Endothelial cell of umbilical vein (primary cell): ENCODE results near the gene SMAD3. TPM values are rescaled to one million over a fixed set of nuclear protein-coding genes. Genes with fewer than 3 reads are reported as not detected.

Experiments
- BruUV-seq: library from RNA; stranded (reverse); fragments of 400-500 nt; replicated peaks from 2 replicates; lab custom pipeline; 2021; lab: Mats Ljungman, UMichigan
- CTCF ChIA-PET: fragments of 300-600, 350-600 bp; sonication (Branson Sonifier 250); formaldehyde crosslinking; loops from one replicate; lab custom pipeline; 2021; ENCODE audit warnings: antibody characterized with exemption, inconsistent platforms; lab: Charles Lee
- POLR2A ChIA-PET: fragments of 300-600, 350-600 bp; sonication (Branson Sonifier 250); formaldehyde crosslinking; loops from one replicate; lab custom pipeline; 2021; ENCODE audit warnings: antibody characterized with exemption, inconsistent platforms; lab: Charles Lee
- DNase-seq: peaks from one replicate; pipeline ENCODE4 v3.0.0-alpha.2; 2011; ENCODE audit warnings: low read depth, low spot score
- FAIRE-seq: peaks from 2 replicates; lab custom pipeline; 2011; peaks lifted over from hg19 to GRCh38; lab: Jason Lieb, UNC
- H2AFZ ChIP-seq: 2 replicates; pipeline ENCODE4 v1.6.0; 2012; ENCODE audit warnings: low read depth, low read length, control low read depth, inconsistent platforms
- H3K27ac ChIP-seq: 2 replicates; pipeline ENCODE4 v1.5.1; 2011; ENCODE audit warnings: low read depth, mild to moderate bottlenecking, control low read depth, low read length, moderate library complexity; ENCODE audit not compliant: insufficient read depth
- H3K27me3 ChIP-seq, 2 experiments: 2 replicates each; pipeline versions ENCODE4 v1.6.0 to v1.6.1; 2011; ENCODE audit warnings: low read length in 2 of 2, mixed read lengths in 1 of 2; ENCODE audit not compliant: control insufficient read depth in 2 of 2, insufficient read depth in 2 of 2
- H3K36me3 ChIP-seq, 2 experiments: 2 replicates in 1 of 2; 3 replicates in 1 of 2; pipeline ENCODE4 v1.5.1; 2011; ENCODE audit warnings: low read length in 2 of 2, mild to moderate bottlenecking in 1 of 2, moderate library complexity in 1 of 2; ENCODE audit not compliant: control insufficient read depth in 2 of 2, insufficient read depth in 2 of 2; ENCODE audit errors: extremely low read depth in 1 of 2
- H3K4me1 ChIP-seq: 3 replicates; pipeline ENCODE4 v1.5.1; 2011; ENCODE audit warnings: mild to moderate bottlenecking, low read length; ENCODE audit not compliant: control insufficient read depth, insufficient read depth; ENCODE audit errors: extremely low read depth
- H3K4me2 ChIP-seq: 2 replicates; pipeline ENCODE4 v1.6.1; 2011; ENCODE audit warnings: low read length, control low read depth, mixed read lengths; ENCODE audit not compliant: insufficient read depth
- H3K4me3 ChIP-seq, 3 experiments: fragments of 200-600 bp in 1 of 3; sonication (generic), shearing (Covaris generic) in 1 of 3; replicated peaks in 1 of 3; 2 replicates each; pipeline ENCODE4 v1.5.1; 2011 to 2016; ENCODE audit warnings: control low read depth in 3 of 3, low read length in 3 of 3, mild to moderate bottlenecking in 2 of 3, inconsistent platforms in 1 of 3, low read depth in 1 of 3, moderate library complexity in 1 of 3; ENCODE audit not compliant: insufficient read depth in 1 of 3
- H3K79me2 ChIP-seq: 2 replicates; pipeline ENCODE4 v1.6.0; 2012; ENCODE audit warnings: low read length, inconsistent platforms; ENCODE audit not compliant: control insufficient read depth, insufficient read depth
- H3K9ac ChIP-seq: replicated peaks from 2 replicates; pipeline ENCODE3; 2011; ENCODE audit warnings: low read length, control low read depth; ENCODE audit not compliant: insufficient read depth; ENCODE audit errors: extremely low read depth
- H3K9me1 ChIP-seq: replicated peaks from 3 replicates; pipeline ENCODE4 v1.6.0; 2011; ENCODE audit warnings: mild to moderate bottlenecking, low read length; ENCODE audit not compliant: control insufficient read depth, insufficient read depth; ENCODE audit errors: extremely low read depth
- H3K9me3 ChIP-seq: replicated peaks from 2 replicates; pipeline ENCODE4 v1.5.1; 2012; ENCODE audit warnings: low read length, inconsistent platforms; ENCODE audit not compliant: control insufficient read depth, insufficient read depth
- H4K20me1 ChIP-seq: replicated peaks from 2 replicates; pipeline ENCODE3; 2011; ENCODE audit warnings: mild to moderate bottlenecking, low read length; ENCODE audit not compliant: control insufficient read depth, insufficient read depth; ENCODE audit errors: extremely low read depth
- EZH2 ChIP-seq: IDR thresholded peaks from 2 replicates; pipeline ENCODE4 v1.6.1; 2012; ENCODE audit warnings: borderline replicate concordance, low read depth, mild to moderate bottlenecking, moderate library complexity, low read length, inconsistent platforms; ENCODE audit not compliant: severe bottlenecking
- FOS ChIP-seq: IDR thresholded peaks from 2 replicates; pipeline ENCODE4 v1.6.1; 2011; ENCODE audit warnings: mild to moderate bottlenecking, low read length, moderate library complexity, borderline replicate concordance; ENCODE audit not compliant: insufficient read depth
- GATA2 ChIP-seq: IDR thresholded peaks from 2 replicates; pipeline ENCODE4 v1.7.0; 2011; ENCODE audit warnings: low read depth, mild to moderate bottlenecking, moderate library complexity, mixed read lengths, low read length; ENCODE audit not compliant: insufficient read length, insufficient read depth
- JUN ChIP-seq: IDR thresholded peaks from 2 replicates; pipeline ENCODE4 v1.6.1; 2011; ENCODE audit warnings: borderline replicate concordance, low read depth; ENCODE audit not compliant: insufficient read length, insufficient read depth
- MYC ChIP-seq: IDR thresholded peaks from one replicate; pipeline ENCODE4 v1.6.1; 2011; ENCODE audit warnings: mild to moderate bottlenecking, low read depth, low read length
- POLR2A ChIP-seq: IDR thresholded peaks from 2 replicates; pipeline ENCODE4 v1.6.1; 2012; ENCODE audit warnings: low read depth, mild to moderate bottlenecking, control low read depth, low read length
- POLR2AphosphoS5 ChIP-seq: IDR thresholded peaks from 2 replicates; pipeline ENCODE4 v1.6.1; 2012; ENCODE audit warnings: low read depth, mild to moderate bottlenecking, control low read depth, low read length, moderate library complexity; ENCODE audit not compliant: insufficient read depth
- dilution Hi-C: fragments of 300-500 bp; cut with MboI; formaldehyde crosslinking; loops from one replicate; pipeline ENCODE4 v1.15.0; 2019; ENCODE audit warnings: low sequenced_read_pairs; ENCODE audit not compliant: extremely low pct_ligation_motif_present
- intact Hi-C: fragments of 100-400 bp; cut with micrococcal nuclease; formaldehyde crosslinking; loops from one replicate; pipeline ENCODE4 v1.10.0; 2022
- polyA plus RNA-seq, 4 experiments: library from polyadenylated mRNA; depleted of rRNA in 3 of 4; stranded (reverse) in 3 of 4; unstranded in 1 of 4; fragments of >200 nt; gene quantifications; 2 replicates each; pipeline versions ENCODE4 v1.2.1 to v1.2.3, GENCODE V29; 2011 to 2012; ENCODE audit warnings: missing spikeins in 1 of 4
- total RNA-seq: library from RNA; stranded (reverse); gene quantifications from 2 replicates; pipeline ENCODE4 v1.2.3, GENCODE V29; 2021
- TF ChIP-seq, protein P1 (sequence below), 2 donors: IDR thresholded peaks; 1 replicate in 1 of 2; 2 replicates in 1 of 2; pipeline ENCODE4 v1.5.1; 2011; ENCODE audit warnings: low read length in 2 of 2, mild to moderate bottlenecking in 2 of 2, moderate library complexity in 2 of 2, control low read depth in 1 of 2, inconsistent platforms in 1 of 2, low read depth in 1 of 2; ENCODE audit not compliant: insufficient read depth in 1 of 2; ENCODE audit errors: extremely low read depth in 1 of 2
- TF ChIP-seq, protein P2 (sequence below): IDR thresholded peaks from 2 replicates; pipeline ENCODE4 v1.6.1; 2011; ENCODE audit not compliant: insufficient read depth, insufficient read length

Gene SMAD3
- total and polyA plus RNA-seq, 2 donors (not counting 3 experiments of a cell fraction or from before 2014, with no cell fraction given) = 56.4 to 88.2 TPM

DNA sequence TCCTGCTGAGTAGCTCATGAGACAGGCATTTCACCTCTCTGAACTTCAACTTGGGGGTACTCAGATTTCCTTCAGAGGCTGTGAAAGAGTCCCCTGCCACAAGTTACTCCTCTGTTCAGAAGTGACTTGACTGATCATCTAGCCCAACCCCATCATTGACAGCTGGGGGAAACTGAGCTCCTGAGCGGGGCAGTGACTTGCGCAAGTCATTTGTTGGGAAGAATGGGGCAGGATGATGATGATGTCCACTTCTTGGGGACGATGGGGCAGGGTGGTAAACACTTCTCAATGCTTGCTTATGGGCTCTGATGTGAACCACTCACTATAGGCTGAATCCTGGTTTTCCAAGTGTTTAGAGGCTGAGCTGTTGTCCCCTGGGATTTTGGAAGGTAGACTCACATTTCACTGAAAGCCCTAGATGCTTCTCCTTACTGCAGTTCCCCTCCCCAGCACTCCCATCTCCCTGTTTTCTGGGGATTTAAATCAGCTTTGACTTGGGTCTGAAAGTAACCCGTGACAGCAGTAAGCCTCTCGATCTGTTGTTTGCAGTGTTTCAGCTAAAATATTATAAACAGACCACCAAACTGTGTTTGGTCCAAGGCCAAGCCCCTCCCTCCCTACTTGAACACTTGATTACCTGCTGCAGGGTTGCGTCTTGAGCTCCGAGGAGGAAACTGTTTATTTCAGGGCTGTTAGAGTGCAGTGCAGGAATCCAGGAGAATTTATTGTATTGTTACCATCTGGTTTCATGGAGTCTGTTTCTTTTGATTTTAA, 25.1 kb downstream of the SMAD3 start:
- no peaks in the 10 kb centered on the region for H3K9me3 ChIP-seq
- FAIRE-seq = peak; percentile 55
- TF ChIP-seq POLR2A (peak; percentile 12), GATA2 (no peak)
- intact Hi-C loops = loop anchor here (1.0 kb wide), 5 partner anchors 14 to 60 kb away; partner anchors contain the start of gene SMAD3
- no peaks in the 10 kb centered on the region for H3K27me3 ChIP-seq
- no peak overlapping the region for H3K4me3 ChIP-seq
- dilution Hi-C loops = no loop called here
- peaks cover 0 to 13% of the 10 kb centered on the region in 2 experiments for H3K36me3 ChIP-seq
- peaks cover 2% of the 10 kb centered on the region for H4K20me1 ChIP-seq
- CTCF ChIA-PET = interaction anchor here (0.7 to 1.4 kb wide), 3 partner anchors 11 to 15 kb away, joined by 3 to 6 read pairs (median 4); no protein-coding TSS in a partner anchor
- H3K9me1 ChIP-seq = no peaks in the 10 kb centered on the region
- peak overlapping the region; percentile 45 for H3K4me2 ChIP-seq
- DNase-seq = no peak
- peaks cover 66% of the 10 kb centered on the region for H3K4me1 ChIP-seq
- peak overlapping the region; percentile 66 for H3K9ac ChIP-seq
- POLR2A ChIA-PET = no interaction called here
- no peak overlapping the region for H2AFZ ChIP-seq
- H3K79me2 ChIP-seq = peaks cover 95% of the 10 kb centered on the region
- BruUV-seq = TSS peak; percentile 82
- peak overlapping the region; percentile 99 for H3K27ac ChIP-seq

- H4K20me1 ChIP-seq = no peaks in the 10 kb centered on the region
- dilution Hi-C loops = no loop called here
- TF ChIP-seq JUN = peak; percentile 97
- TF ChIP-seq GATA2 = peak; percentile 93
- TF ChIP-seq EZH2 = no peak
- peak; percentile 98 for TF ChIP-seq POLR2AphosphoS5
- TF ChIP-seq POLR2A = peak; percentile 61
- TF ChIP-seq, protein P1, sequence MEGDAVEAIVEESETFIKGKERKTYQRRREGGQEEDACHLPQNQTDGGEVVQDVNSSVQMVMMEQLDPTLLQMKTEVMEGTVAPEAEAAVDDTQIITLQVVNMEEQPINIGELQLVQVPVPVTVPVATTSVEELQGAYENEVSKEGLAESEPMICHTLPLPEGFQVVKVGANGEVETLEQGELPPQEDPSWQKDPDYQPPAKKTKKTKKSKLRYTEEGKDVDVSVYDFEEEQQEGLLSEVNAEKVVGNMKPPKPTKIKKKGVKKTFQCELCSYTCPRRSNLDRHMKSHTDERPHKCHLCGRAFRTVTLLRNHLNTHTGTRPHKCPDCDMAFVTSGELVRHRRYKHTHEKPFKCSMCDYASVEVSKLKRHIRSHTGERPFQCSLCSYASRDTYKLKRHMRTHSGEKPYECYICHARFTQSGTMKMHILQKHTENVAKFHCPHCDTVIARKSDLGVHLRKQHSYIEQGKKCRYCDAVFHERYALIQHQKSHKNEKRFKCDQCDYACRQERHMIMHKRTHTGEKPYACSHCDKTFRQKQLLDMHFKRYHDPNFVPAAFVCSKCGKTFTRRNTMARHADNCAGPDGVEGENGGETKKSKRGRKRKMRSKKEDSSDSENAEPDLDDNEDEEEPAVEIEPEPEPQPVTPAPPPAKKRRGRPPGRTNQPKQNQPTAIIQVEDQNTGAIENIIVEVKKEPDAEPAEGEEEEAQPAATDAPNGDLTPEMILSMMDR (IDR thresholded peaks at IDR 0.05; ENCODE audit: extremely low read depth in 1 of 2, insufficient read depth in 1 of 2, low read depth in 1 of 2, low read length in 2 of 2) = no peak
- TF ChIP-seq, protein P2, sequence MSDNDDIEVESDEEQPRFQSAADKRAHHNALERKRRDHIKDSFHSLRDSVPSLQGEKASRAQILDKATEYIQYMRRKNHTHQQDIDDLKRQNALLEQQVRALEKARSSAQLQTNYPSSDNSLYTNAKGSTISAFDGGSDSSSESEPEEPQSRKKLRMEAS = peak; percentile 26
- peak; percentile 98 for TF ChIP-seq FOS
- peak; percentile 40 for TF ChIP-seq MYC
- BruUV-seq = TSS peak; percentile 63
- H3K36me3 ChIP-seq = peaks cover 0 to 13% of the 10 kb centered on the region in 2 experiments
- ChIA-PET POLR2A (no interaction called here), CTCF (interaction anchor here (0.7 to 1.1 kb wide), 2 partner anchors 12 to 15 kb away, joined by 3 to 4 read pairs; no protein-coding TSS in a partner anchor)
- H3K27me3 ChIP-seq = no peaks in the 10 kb centered on the region
- H2AFZ ChIP-seq = no peak overlapping the region
- FAIRE-seq (peak; percentile 99), DNase-seq (peak; percentile 99)
- H3K4me1 ChIP-seq = peaks cover 57% of the 10 kb centered on the region
- H3K9ac ChIP-seq = peak overlapping the region; percentile 88
- intact Hi-C loops = loop anchor here (1.0 kb wide), 5 partner anchors 14 to 59 kb away; partner anchors contain the start of gene SMAD3
- H3K9me1 ChIP-seq = no peaks in the 10 kb centered on the region
- no peaks in the 10 kb centered on the region for H3K9me3 ChIP-seq
- H3K4me3 ChIP-seq = peak overlapping the region in 1 of 3 experiments; percentile 2
- H3K79me2 ChIP-seq = peaks cover 95% of the 10 kb centered on the region
- peak overlapping the region; percentile 60 for H3K4me2 ChIP-seq
- peak overlapping the region; percentile 99 for H3K27ac ChIP-seq
Measured at GRCh38 chr15:67091071-67091979, 25.9 kb downstream of the SMAD3 start.
